Psoas muscle (tissue), 8 donors: ENCODE results near the gene FAM53B. TPM values are rescaled to one million over a fixed set of nuclear protein-coding genes. Genes with fewer than 3 reads are reported as not detected.

Experiments
- ATAC-seq, 4 donors: fragments of 200-7000 bp; cut with Tn5 transposase; one replicate each; pipeline ENCODE4 v1.9.1; 2020; ENCODE audit warnings: moderate library complexity in 3 of 4, mild to moderate bottlenecking in 2 of 4
- DNase-seq, 2 donors: peaks; one replicate each; pipeline ENCODE4 v3.0.0-alpha.2; 2020
- H3K27ac ChIP-seq: fragments of 200-600 bp; one replicate; pipeline ENCODE4 v1.8.0; 2022
- H3K27me3 ChIP-seq, 3 donors: fragments of 200-600 bp in 1 of 3; one replicate each; pipeline versions ENCODE4 v1.6.1 to v1.8.0; 2013 to 2022; ENCODE audit warnings: low read length in 2 of 3, mild to moderate bottlenecking in 2 of 3, moderate library complexity in 1 of 3; ENCODE audit not compliant: insufficient read depth in 3 of 3
- H3K36me3 ChIP-seq, 2 donors: fragments of 200-600 bp in 1 of 2; one replicate each; pipeline versions ENCODE4 v1.6.1 to v1.8.0; 2013 to 2022; ENCODE audit warnings: low read depth in 1 of 2, mild to moderate bottlenecking in 1 of 2, moderate library complexity in 1 of 2; ENCODE audit not compliant: insufficient read depth in 1 of 2
- H3K4me1 ChIP-seq: fragments of 200-600 bp; one replicate; pipeline ENCODE4 v1.8.0; 2022
- H3K4me3 ChIP-seq: fragments of 200-600 bp; one replicate; pipeline ENCODE4 v1.8.0; 2022; ENCODE audit warnings: mild to moderate bottlenecking
- H3K9me3 ChIP-seq: fragments of 200-600 bp; one replicate; pipeline ENCODE4 v1.8.0; 2022
- CTCF ChIP-seq: fragments of 200-600 bp; IDR thresholded peaks from one replicate; pipeline ENCODE4 v1.8.0; 2022; ENCODE audit warnings: antibody characterized with exemption
- WGBS, 3 donors: extraction: QIAGEN DNeasy Blood & Tissue Kit; methylation state at CpG; one replicate each; pipeline versions ENCODE4 v1.1.6 to v1.1.7; 2013; 5-methylcytosine and 5-hydroxymethylcytosine counted together
- intact Hi-C, 2 donors: fragments of 100-400 bp; cut with DNase I; formaldehyde crosslinking; loops; one replicate each; pipeline versions ENCODE4 v1.11.0 to v1.14.2; 2022
- polyA plus RNA-seq, 3 donors: library from polyadenylated mRNA; stranded (reverse); fragments of 200-250 nt; gene quantifications; one replicate each; pipeline ENCODE4 v1.2.3, GENCODE V29; 2013
- total RNA-seq, 4 donors: library from RNA; stranded (reverse); fragmentation: NEBNext Ultra II Directional in 2 of 4; extraction: Animal tissue kit (Norgen Biotek cat#: 25700) in 2 of 4; gene quantifications; one replicate each; pipeline versions ENCODE4 v1.2.1 to v1.2.4, GENCODE V29; 2021 to 2023
- donor health status: healthy with polysubstance abuse.
- donor health status: DM: no; HTN: no; CAD: no; lungs with moderate emphysema.
- donor health status: Bipolar disorder and iron deficiency.
- donor health status: healthy.
- donor health status: DM: yes; HTN: yes; CAD: no.
- donor health status: DM: no; HTN: no; CAD: no.
- donor health status: DM: no; HTN: no; CAD: no.
- donor health status: DM: yes; HTN: yes; CAD: no.

FAM53B gene
- total and polyA plus RNA-seq, 7 donors = 31.0 to 178 (median 49.5) TPM

- Histone ChIP-seq H3K27me3 (no peaks in the 10 kb centered on the region), H3K36me3 (peaks cover 0 to 16% of the 10 kb centered on the region in 2 donors), H3K9me3 (no peaks in the 10 kb centered on the region), H3K27ac (peak overlapping the region; percentile 91), H3K4me3 (no peak overlapping the region), H3K4me1 (peaks cover 59% of the 10 kb centered on the region)
- no peak for TF ChIP-seq CTCF
- DNase-seq = peak in 1 of 2 donors; percentile 38
- ATAC-seq = no peak
- intact Hi-C loops = no loop called here
- WGBS, 3 donors = 67 to 77% (median 75%) methylated on average over 11 of the region's 11 CpGs
Measured at GRCh38 chr10:124691421-124692099, 52.6 kb downstream of the FAM53B start.

- ATAC-seq = no peak
- intact Hi-C loops = no loop called here
Measured at GRCh38 chr10:124691002-124691401, 53.2 kb downstream of the FAM53B start.

GRCh38 chr10:124689911-124690498 is 54.2 kb downstream of the FAM53B start:
- H3K4me3 ChIP-seq = no peak overlapping the region
- H3K27me3 ChIP-seq = no peaks in the 10 kb centered on the region
- peak in 1 of 4 donors; percentile 12 for ATAC-seq
- no peak for TF ChIP-seq CTCF
- peaks cover 74% of the 10 kb centered on the region for H3K4me1 ChIP-seq
- H3K36me3 ChIP-seq = peaks cover 0 to 7% of the 10 kb centered on the region in 2 donors
- no peaks in the 10 kb centered on the region for H3K9me3 ChIP-seq
- 85 to 89% (median 86%) methylated on average over 11 of the region's 11 CpGs for WGBS, 3 donors
- DNase-seq = peak in 1 of 2 donors; percentile 31
- intact Hi-C loops = loop anchor here (5.0 to 10.0 kb wide), 2 partner anchors 45 to 52 kb away; partner anchors contain the start of gene FAM53B (in 1 of the 2)
- H3K27ac ChIP-seq = peak overlapping the region; percentile 70

More at GRCh38 chr10:124691002-124691401, 53.2 kb downstream of the FAM53B start:
- TF ChIP-seq CTCF = no peak
- 94 to 98% (median 95%) methylated on average over 5 of the region's 5 CpGs for WGBS, 3 donors
- Histone ChIP-seq H3K27ac (no peak overlapping the region), H3K9me3 (no peaks in the 10 kb centered on the region), H3K27me3 (no peaks in the 10 kb centered on the region), H3K4me1 (peaks cover 64% of the 10 kb centered on the region), H3K36me3 (peaks cover 0 to 14% of the 10 kb centered on the region in 2 donors), H3K4me3 (no peak overlapping the region)
- DNase-seq = no peak

- no peak for TF ChIP-seq CTCF
- 47 to 84% (median 68%) methylated on average over 12 of the region's 12 CpGs for WGBS, 3 donors
- Histone ChIP-seq H3K27ac (peak overlapping the region; percentile 70), H3K4me3 (no peak overlapping the region), H3K4me1 (peaks cover 79% of the 10 kb centered on the region), H3K27me3 (no peaks in the 10 kb centered on the region), H3K36me3 (no peaks in the 10 kb centered on the region), H3K9me3 (no peaks in the 10 kb centered on the region)
- ATAC-seq = peak in 3 of 4 donors; percentile 49 to 70 (median 55)
- peak in 1 of 2 donors; percentile 77 for DNase-seq
- intact Hi-C loops = loop anchor here (5.0 to 10.0 kb wide), 2 partner anchors 46 to 53 kb away; partner anchors contain the start of gene FAM53B (in 1 of the 2)
Measured at GRCh38 chr10:124688889-124689670, 55.1 kb downstream of the FAM53B start.
